H1 (cell line): ENCODE measurements around the gene ZYG11B. TPM values are rescaled to one million over a fixed set of nuclear protein-coding genes. Genes with fewer than 3 reads are reported as not detected.

Experiments used
- CTCF ChIA-PET: fragments of 300-600 bp; sonication (Branson Sonifier 250); formaldehyde crosslinking; loops from one replicate; lab custom pipeline; 2021; ENCODE audit not compliant: partially characterized antibody; lab: Charles Lee
- POLR2A ChIA-PET: fragments of 300-600 bp; sonication (Branson Sonifier 250); formaldehyde crosslinking; loops from one replicate; lab custom pipeline; 2021; ENCODE audit warnings: inconsistent platforms; ENCODE audit not compliant: partially characterized antibody; lab: Charles Lee
- DNase-seq, 2 experiments: peaks; one replicate each; pipeline versions ENCODE4 v3.0.0 to v3.0.0-alpha.2; 2010 to 2022; ENCODE audit warnings: low spot score in 2 of 2, low read depth in 1 of 2, mixed read lengths in 1 of 2
- FAIRE-seq: peaks from 2 replicates; lab custom pipeline; 2011; peaks lifted over from hg19 to GRCh38; lab: Jason Lieb, UNC
- H2AFZ ChIP-seq: 2 replicates; pipeline ENCODE4 v1.8.1; 2012; ENCODE audit warnings: low read length, inconsistent platforms
- H2AK5ac ChIP-seq: 2 replicates; pipeline ENCODE4 v1.6.1; 2013; ENCODE audit warnings: low read depth, low read length
- H2BK120ac ChIP-seq: replicated peaks from 2 replicates; pipeline ENCODE3; 2013; ENCODE audit warnings: low read depth, low read length, inconsistent platforms
- H2BK12ac ChIP-seq: 2 replicates; pipeline ENCODE4 v1.6.1; 2013; ENCODE audit warnings: low read depth, low read length
- H2BK15ac ChIP-seq: 2 replicates; pipeline ENCODE4 v1.6.1; 2013; ENCODE audit warnings: low read length
- H2BK20ac ChIP-seq: 2 replicates; pipeline ENCODE4 v1.6.1; 2013; ENCODE audit warnings: low read length
- H2BK5ac ChIP-seq: 2 replicates; pipeline ENCODE4 v1.6.1; 2013; ENCODE audit warnings: low read depth, low read length
- H3K14ac ChIP-seq: 2 replicates; pipeline ENCODE4 v1.6.1; 2013; ENCODE audit warnings: inconsistent platforms; ENCODE audit not compliant: insufficient read length
- H3K18ac ChIP-seq: 2 replicates; pipeline ENCODE4 v1.6.1; 2013; ENCODE audit warnings: low read length; ENCODE audit errors: extremely low read depth
- H3K23ac ChIP-seq: 2 replicates; pipeline ENCODE4 v1.6.1; 2013; ENCODE audit warnings: inconsistent platforms; ENCODE audit not compliant: insufficient read length
- H3K23me2 ChIP-seq: 2 replicates; pipeline ENCODE4 v1.6.1; 2013; ENCODE audit warnings: low read depth, low read length
- H3K27ac ChIP-seq: 2 replicates; pipeline ENCODE4 v1.6.1; 2011; ENCODE audit warnings: low read depth, low read length, inconsistent platforms
- H3K27me3 ChIP-seq, 4 experiments: replicated peaks in 1 of 4; 1 replicate in 1 of 4; 2 replicates in 3 of 4; pipeline versions ENCODE4 v1.6.1 to v1.8.1; 2011 to 2013; ENCODE audit warnings: low read length in 3 of 4, mild to moderate bottlenecking in 3 of 4, inconsistent platforms in 2 of 4, mixed read lengths in 2 of 4, moderate library complexity in 1 of 4; ENCODE audit not compliant: control insufficient read depth in 3 of 4, insufficient read depth in 3 of 4; ENCODE audit errors: extremely low read depth in 1 of 4
- H3K36me3 ChIP-seq, 4 experiments: 2 replicates each; pipeline versions ENCODE4 v1.6.1 to v1.8.1; 2011 to 2013; ENCODE audit warnings: mild to moderate bottlenecking in 4 of 4, low read length in 3 of 4, moderate library complexity in 2 of 4, control low read depth in 1 of 4, inconsistent platforms in 1 of 4; ENCODE audit not compliant: insufficient read depth in 4 of 4, control insufficient read depth in 2 of 4
- H3K4ac ChIP-seq: replicated peaks from 2 replicates; pipeline ENCODE3; 2013; ENCODE audit warnings: low read length, low read depth, mixed read lengths, inconsistent platforms; ENCODE audit not compliant: insufficient read length
- H3K4me1 ChIP-seq, 4 experiments: replicated peaks in 1 of 4; 1 replicate in 1 of 4; 2 replicates in 3 of 4; pipeline versions ENCODE4 v1.6.1 to v1.8.1; 2011 to 2013; ENCODE audit warnings: low read length in 3 of 4, inconsistent platforms in 2 of 4, mixed read lengths in 1 of 4; ENCODE audit not compliant: insufficient read depth in 4 of 4, control insufficient read depth in 3 of 4
- H3K4me2 ChIP-seq, 2 experiments: 2 replicates each; pipeline versions ENCODE4 v1.6.1 to v1.8.1; 2011 to 2013; ENCODE audit warnings: low read depth in 2 of 2, low read length in 2 of 2, control low read depth in 1 of 2, inconsistent platforms in 1 of 2, mild to moderate bottlenecking in 1 of 2; ENCODE audit not compliant: insufficient read depth in 1 of 2
- H3K4me3 ChIP-seq, 4 experiments: fragments of 200-600, 300-600 bp in 1 of 4; sonication (generic), shearing (Covaris generic), sonication (Bioruptor Twin) in 1 of 4; 2 replicates each; pipeline versions ENCODE4 v1.5.1 to v1.8.1; 2011 to 2016; ENCODE audit warnings: low read length in 4 of 4, low read depth in 3 of 4, control low read depth in 2 of 4, inconsistent platforms in 2 of 4, mild to moderate bottlenecking in 2 of 4, mixed read lengths in 1 of 4, moderate library complexity in 1 of 4; ENCODE audit not compliant: insufficient read depth in 2 of 4; ENCODE audit errors: extremely low read depth in 1 of 4
- H3K56ac ChIP-seq: replicated peaks from 2 replicates; pipeline ENCODE3; 2013; ENCODE audit warnings: low read depth, mild to moderate bottlenecking, mixed read lengths, low read length, inconsistent platforms; ENCODE audit not compliant: insufficient read length
- H3K79me1 ChIP-seq: 2 replicates; pipeline ENCODE4 v1.6.1; 2013; ENCODE audit warnings: low read depth, low read length, control low read depth
- H3K79me2 ChIP-seq, 2 experiments: 2 replicates each; pipeline versions ENCODE4 v1.6.1 to v1.8.1; 2012 to 2013; ENCODE audit warnings: low read length in 2 of 2, mild to moderate bottlenecking in 2 of 2, inconsistent platforms in 1 of 2; ENCODE audit not compliant: insufficient read depth in 2 of 2, control insufficient read depth in 1 of 2
- H3K9ac ChIP-seq, 4 experiments: replicated peaks in 1 of 4; 1 replicate in 1 of 4; 2 replicates in 3 of 4; pipeline versions ENCODE4 v1.6.1 to v1.8.1; 2011 to 2013; ENCODE audit warnings: low read depth in 3 of 4, low read length in 3 of 4, control low read depth in 2 of 4, mild to moderate bottlenecking in 2 of 4, moderate library complexity in 2 of 4, inconsistent platforms in 1 of 4; ENCODE audit errors: extremely low read depth in 1 of 4
- H3K9me3 ChIP-seq, 2 experiments: 2 replicates each; pipeline versions ENCODE4 v1.6.1 to v1.8.1; 2012 to 2013; ENCODE audit warnings: mild to moderate bottlenecking in 2 of 2, moderate library complexity in 2 of 2, control low read depth in 1 of 2, inconsistent platforms in 1 of 2, low read depth in 1 of 2, low read length in 1 of 2, mixed read lengths in 1 of 2; ENCODE audit not compliant: insufficient read depth in 2 of 2
- H4K20me1 ChIP-seq, 2 experiments: replicated peaks in 1 of 2; 2 replicates each; pipeline versions ENCODE3 to v1.8.1; 2011 to 2013; ENCODE audit warnings: inconsistent platforms in 2 of 2, low read length in 2 of 2, mild to moderate bottlenecking in 1 of 2; ENCODE audit not compliant: insufficient read depth in 2 of 2, control insufficient read depth in 1 of 2
- H4K5ac ChIP-seq: 2 replicates; pipeline ENCODE4 v1.6.1; 2013; ENCODE audit warnings: low read length, low read depth, mixed read lengths, inconsistent platforms; ENCODE audit not compliant: insufficient read length
- H4K8ac ChIP-seq: 2 replicates; pipeline ENCODE4 v1.8.0; 2013; ENCODE audit warnings: mild to moderate bottlenecking, moderate library complexity, low read length, inconsistent platforms; ENCODE audit not compliant: insufficient read depth; ENCODE audit errors: extremely low read depth
- H4K91ac ChIP-seq: replicated peaks from 2 replicates; pipeline ENCODE3; 2013; ENCODE audit warnings: low read length, mixed read lengths, inconsistent platforms; ENCODE audit not compliant: insufficient read length
- BCL11A ChIP-seq, 2 experiments: IDR thresholded peaks; one replicate each; pipeline ENCODE4 v1.6.1; 2011; ENCODE audit warnings: low read depth in 2 of 2, low read length in 2 of 2, mild to moderate bottlenecking in 2 of 2
- CBX8 ChIP-seq: fragments of 300-800, 300-1000 bp; sonication (generic); IDR thresholded peaks from 2 replicates; pipeline ENCODE4 v1.7.1; 2016; ENCODE audit warnings: low read depth, low read length, borderline replicate concordance
- CHD2 ChIP-seq: IDR thresholded peaks from 2 replicates; pipeline ENCODE4 v1.6.1; 2012; ENCODE audit warnings: low read length, improper control_type of control experiment
- CTBP2 ChIP-seq: IDR thresholded peaks from 2 replicates; pipeline ENCODE4 v1.7.0; 2011; ENCODE audit warnings: borderline replicate concordance, mild to moderate bottlenecking, moderate library complexity, mixed read lengths, low read length; ENCODE audit not compliant: insufficient read depth, insufficient read length
- EZH2 ChIP-seq: fragments of 200-600 bp; sonication (generic); IDR thresholded peaks from 2 replicates; pipeline ENCODE4 v1.7.1; 2012; ENCODE audit warnings: low read depth, mild to moderate bottlenecking, moderate library complexity, low read length, inconsistent platforms; ENCODE audit not compliant: severe bottlenecking
- KDM4A ChIP-seq: IDR thresholded peaks from one replicate; pipeline ENCODE4 v1.7.1; 2012; ENCODE audit warnings: low read depth, mild to moderate bottlenecking, moderate library complexity, low read length, inconsistent platforms; ENCODE audit not compliant: severe bottlenecking
- KDM5A ChIP-seq: fragments of 200-600 bp; IDR thresholded peaks from 2 replicates; pipeline ENCODE4 v1.7.1; 2012; ENCODE audit warnings: mild to moderate bottlenecking, low read length, inconsistent platforms, mixed read lengths
- RXRA ChIP-seq: IDR thresholded peaks from 2 replicates; pipeline ENCODE4 v1.6.1; 2011; ENCODE audit warnings: low read depth, mild to moderate bottlenecking, low read length, moderate library complexity; ENCODE audit not compliant: insufficient read depth
- SP1 ChIP-seq: IDR thresholded peaks from 2 replicates; pipeline ENCODE4 v1.6.1; 2011; ENCODE audit warnings: low read depth, low read length
- SP2 ChIP-seq: IDR thresholded peaks from 2 replicates; pipeline ENCODE4 v1.6.1; 2012; ENCODE audit warnings: mild to moderate bottlenecking, low read length, inconsistent platforms
- SP4 ChIP-seq: IDR thresholded peaks from 2 replicates; pipeline ENCODE4 v1.6.1; 2012; ENCODE audit warnings: low read length, inconsistent platforms
- SUZ12 ChIP-seq: fragments of 200-600 bp; sonication (generic); IDR thresholded peaks from 2 replicates; pipeline ENCODE4 v1.6.1; 2012; ENCODE audit warnings: mild to moderate bottlenecking, inconsistent platforms, low read length, moderate library complexity, mixed read lengths
- TAF1 ChIP-seq: IDR thresholded peaks from 2 replicates; pipeline ENCODE4 v1.6.1; 2011; ENCODE audit warnings: mild to moderate bottlenecking, low read depth, low read length
- TEAD4 ChIP-seq: IDR thresholded peaks from 2 replicates; pipeline ENCODE4 v1.6.1; 2012; ENCODE audit warnings: low read depth, low read length, inconsistent platforms, mixed read lengths
- polyA plus RNA-seq, 7 experiments: library from polyadenylated mRNA; depleted of rRNA in 3 of 7; stranded (reverse) in 5 of 7; unstranded in 2 of 7; fragments of >200 nt in 5 of 7; fragments of 200-250 nt in 2 of 7; gene quantifications; 1 replicate in 5 of 7; 2 replicates in 1 of 7; 4 replicates in 1 of 7; pipeline versions ENCODE4 v1.2.1 to v1.2.3, GENCODE V29; 2011 to 2013; ENCODE audit warnings: missing spikeins in 2 of 7, mixed read lengths in 2 of 7
- total RNA-seq: library from RNA; stranded (reverse); fragmentation: NEBNext Ultra II Directional; extraction: Animal tissue kit (Norgen Biotek cat#: 25700); gene quantifications from 2 replicates; pipeline ENCODE4 v1.2.1, GENCODE V29; 2021
- TF ChIP-seq, protein P1 (sequence below): IDR thresholded peaks from 2 replicates; pipeline ENCODE4 v1.6.1; 2011; ENCODE audit warnings: low read length, improper control_type of control experiment

Gene ZYG11B
- total and polyA plus RNA-seq, 2 of the 8 experiments (the other 6 are each of a cell fraction or from before 2014, with no cell fraction given) = 4.4 to 20.9 TPM

DNA sequence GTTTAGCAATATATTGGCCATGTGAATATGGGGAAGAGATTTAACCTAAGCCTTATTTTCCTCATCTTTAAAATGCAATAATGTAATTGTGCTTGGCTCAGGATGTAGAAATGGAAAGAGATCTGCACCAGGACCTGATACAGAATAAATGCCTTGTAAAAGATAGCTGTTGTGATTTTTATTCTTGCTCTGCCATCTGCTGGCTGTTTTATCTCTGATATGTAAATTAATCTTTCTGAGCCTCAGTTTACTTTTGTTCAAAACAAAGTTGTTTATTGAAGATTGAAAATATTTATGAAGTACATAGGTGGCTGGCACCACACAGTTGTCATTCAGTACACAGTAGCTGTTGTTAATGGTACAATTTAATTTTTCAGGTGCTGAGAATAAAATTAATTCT, 21.9 kb downstream of the ZYG11B start:
- Histone ChIP-seq H2BK5ac (no peak overlapping the region), H3K14ac (no peak overlapping the region), H3K9me3 (no peaks in the 10 kb centered on the region), H3K56ac (no peak overlapping the region), H3K4ac (no peak overlapping the region), H3K23ac (no peak overlapping the region), H4K8ac (no peak overlapping the region), H2BK120ac (no peak overlapping the region), H4K91ac (no peak overlapping the region), H2AK5ac (no peak overlapping the region), H4K20me1 (no peaks in the 10 kb centered on the region), H3K4me3 (no peak overlapping the region), H3K18ac (no peak overlapping the region), H4K5ac (no peak overlapping the region), H3K4me2 (no peak overlapping the region), H2AFZ (no peak overlapping the region), H3K27me3 (no peaks in the 10 kb centered on the region), H2BK12ac (no peak overlapping the region), H3K36me3 (no peaks in the 10 kb centered on the region), H3K4me1 (no peaks in the 10 kb centered on the region; a peak in 1 of 7 replicates), H2BK15ac (no peak overlapping the region), H3K9ac (no peak overlapping the region), H3K23me2 (no peaks in the 10 kb centered on the region; the same call in 1 of the 2 replicates), H2BK20ac (no peak overlapping the region), H3K79me2 (0 out of 4 replicates have a peak, but pooled peaks cover 0 to 5% of the 10 kb centered on the region in 2 experiments), H3K27ac (no peak overlapping the region), H3K79me1 (no peaks in the 10 kb centered on the region)
- DNase-seq (no peak), FAIRE-seq (no peak)
- POLR2A ChIA-PET = interaction anchor here (0.9 kb wide), 1 partner anchor 22 kb away, joined by 3 read pairs; the partner anchor contains the start of gene ZYG11B
- CTCF ChIA-PET = interaction anchor here (0.8 to 1.7 kb wide), 8 partner anchors 10 to 78 kb away, joined by 3 to 5 read pairs (median 4); no protein-coding TSS in a partner anchor
- TF ChIP-seq CBX8 = no peak
- TF ChIP-seq SP4 = no peak
- no peak for TF ChIP-seq CHD2
- TF ChIP-seq, protein P1, sequence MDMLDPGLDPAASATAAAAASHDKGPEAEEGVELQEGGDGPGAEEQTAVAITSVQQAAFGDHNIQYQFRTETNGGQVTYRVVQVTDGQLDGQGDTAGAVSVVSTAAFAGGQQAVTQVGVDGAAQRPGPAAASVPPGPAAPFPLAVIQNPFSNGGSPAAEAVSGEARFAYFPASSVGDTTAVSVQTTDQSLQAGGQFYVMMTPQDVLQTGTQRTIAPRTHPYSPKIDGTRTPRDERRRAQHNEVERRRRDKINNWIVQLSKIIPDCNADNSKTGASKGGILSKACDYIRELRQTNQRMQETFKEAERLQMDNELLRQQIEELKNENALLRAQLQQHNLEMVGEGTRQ = no peak
- no peak for TF ChIP-seq SP1
- TF ChIP-seq KDM5A = no peak
- TF ChIP-seq SUZ12 = no peak
- TF ChIP-seq BCL11A (IDR thresholded peaks at IDR 0.05; ENCODE audit: low read depth in 2 of 2, low read length in 2 of 2) = no peak
- TF ChIP-seq TAF1 = no peak
- TF ChIP-seq EZH2 = no peak
- TF ChIP-seq KDM4A = no peak
- no peak for TF ChIP-seq CTBP2
- no peak for TF ChIP-seq RXRA
- no peak for TF ChIP-seq TEAD4
- no peak for TF ChIP-seq SP2
